GM23248 (cell line): Measurements from ENCODE around the gene GPR68.

ENCODE experiments used
- EZH2 ChIP-seq: fragments of 200-600 bp; sonication (generic); IDR thresholded peaks from 2 replicates; pipeline ENCODE4 v1.6.1; 2018; ENCODE audit warnings: antibody characterized with exemption, mild to moderate bottlenecking; ENCODE audit not compliant: insufficient read depth, poor library complexity, severe bottlenecking
- EZH2phosphoT487 ChIP-seq: fragments of 200-600 bp; sonication (generic); IDR thresholded peaks from 2 replicates; pipeline ENCODE4 v1.6.1; 2018; ENCODE audit warnings: antibody characterized with exemption, moderate library complexity, mild to moderate bottlenecking, low read depth; ENCODE audit not compliant: insufficient read depth

- TF ChIP-seq EZH2phosphoT487, result no peak
- no peak for TF ChIP-seq EZH2
These were observed 27.7 kb downstream of the GPR68 start for GRCh38 chr14:91216731-91217226.
